ENCODE measurements around the gene DCST2. TPM values are rescaled to one million over a fixed set of nuclear protein-coding genes. Genes with fewer than 3 reads are reported as not detected.

Gene DCST2
- total RNA-seq, 2 donors from 2014 or later: 0.33 to 1.8 TPM

GRCh38 chr1:155023627-155024026 is 10.0 kb downstream of the DCST2 start:
- DNase-seq: no peak

DNA sequence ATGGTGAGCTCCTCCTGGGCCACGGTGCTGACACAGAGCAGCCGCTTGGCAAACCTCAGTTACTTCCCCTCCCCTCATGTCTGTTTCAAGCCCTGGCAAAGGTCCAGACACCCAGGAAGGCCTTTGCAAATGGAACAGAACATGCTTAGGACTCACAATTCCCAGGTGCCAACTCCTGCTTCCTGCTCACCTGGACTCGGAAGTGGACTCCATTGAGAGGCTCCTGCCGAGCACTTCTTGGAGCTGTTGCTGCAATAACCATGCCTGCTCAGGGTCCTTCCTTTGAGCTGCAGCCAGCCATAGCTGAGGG is 10.7 kb downstream of the DCST2 start:
- no peaks in the 10 kb centered on the region for H3K27me3 ChIP-seq
- H3K4me3 ChIP-seq: no peak overlapping the region
- H3K27ac ChIP-seq: peak overlapping the region in 2 of 4 donors; percentile 14 to 46
- intact Hi-C loops (cut with DNase I): no loop called here
- H3K36me3 ChIP-seq (replicated peaks in 1 of 2; ENCODE audit: insufficient read depth in 1 of 2, low read depth in 2 of 2): no peaks in the 10 kb centered on the region
- peaks cover 22% of the 10 kb centered on the region for H3K4me1 ChIP-seq
- H3K9me3 ChIP-seq: no peaks in the 10 kb centered on the region
- DNase-seq (peak in 3 of 4 donors; percentile 44 to 64 (median 49)), ATAC-seq (peak; percentile 10)
- WGBS, 2 donors: 31 to 34% methylated on average over 2 to 4 of the region's 4 CpGs
- no peak for TF ChIP-seq CTCF (IDR thresholded peaks at IDR 0.05)
- no peak for TF ChIP-seq POLR2A (IDR thresholded peaks at IDR 0.05)

More at GRCh38 chr1:155023627-155024026, 10.0 kb downstream of the DCST2 start:
- no peaks in the 10 kb centered on the region for H3K36me3 ChIP-seq (replicated peaks in 1 of 2; ENCODE audit: insufficient read depth in 1 of 2, low read depth in 2 of 2)
- no peak overlapping the region for H3K4me3 ChIP-seq
- intact Hi-C loops (cut with DNase I): no loop called here
- H3K9me3 ChIP-seq: no peaks in the 10 kb centered on the region
- WGBS, 2 donors: 74 to 76% methylated on average over 5 of the region's 5 CpGs
- ATAC-seq: no peak
- H3K4me1 ChIP-seq: peaks cover 17% of the 10 kb centered on the region
- no peak overlapping the region for H3K27ac ChIP-seq
- no peak for TF ChIP-seq CTCF (IDR thresholded peaks at IDR 0.05)
- no peak for TF ChIP-seq POLR2A (IDR thresholded peaks at IDR 0.05)
- H3K27me3 ChIP-seq: no peaks in the 10 kb centered on the region

- WGBS, 2 donors: 71 to 84% methylated on average over 8 of the region's 8 CpGs
- TF ChIP-seq CTCF (IDR thresholded peaks at IDR 0.05): no peak
- TF ChIP-seq POLR2A (IDR thresholded peaks at IDR 0.05): no peak
- H3K4me1 ChIP-seq: peaks cover 27% of the 10 kb centered on the region
- H3K9me3 ChIP-seq: no peaks in the 10 kb centered on the region
- H3K36me3 ChIP-seq (replicated peaks in 1 of 2; ENCODE audit: insufficient read depth in 1 of 2, low read depth in 2 of 2): no peaks in the 10 kb centered on the region
- no peaks in the 10 kb centered on the region for H3K27me3 ChIP-seq
- ATAC-seq (no peak), DNase-seq (no peak)
- H3K4me3 ChIP-seq: no peak overlapping the region
- H3K27ac ChIP-seq: peak overlapping the region in 2 of 4 donors; percentile 14 to 46
- intact Hi-C loops (cut with DNase I): no loop called here
These were observed 11.2 kb downstream of the DCST2 start for GRCh38 chr1:155022136-155022926.

DNA sequence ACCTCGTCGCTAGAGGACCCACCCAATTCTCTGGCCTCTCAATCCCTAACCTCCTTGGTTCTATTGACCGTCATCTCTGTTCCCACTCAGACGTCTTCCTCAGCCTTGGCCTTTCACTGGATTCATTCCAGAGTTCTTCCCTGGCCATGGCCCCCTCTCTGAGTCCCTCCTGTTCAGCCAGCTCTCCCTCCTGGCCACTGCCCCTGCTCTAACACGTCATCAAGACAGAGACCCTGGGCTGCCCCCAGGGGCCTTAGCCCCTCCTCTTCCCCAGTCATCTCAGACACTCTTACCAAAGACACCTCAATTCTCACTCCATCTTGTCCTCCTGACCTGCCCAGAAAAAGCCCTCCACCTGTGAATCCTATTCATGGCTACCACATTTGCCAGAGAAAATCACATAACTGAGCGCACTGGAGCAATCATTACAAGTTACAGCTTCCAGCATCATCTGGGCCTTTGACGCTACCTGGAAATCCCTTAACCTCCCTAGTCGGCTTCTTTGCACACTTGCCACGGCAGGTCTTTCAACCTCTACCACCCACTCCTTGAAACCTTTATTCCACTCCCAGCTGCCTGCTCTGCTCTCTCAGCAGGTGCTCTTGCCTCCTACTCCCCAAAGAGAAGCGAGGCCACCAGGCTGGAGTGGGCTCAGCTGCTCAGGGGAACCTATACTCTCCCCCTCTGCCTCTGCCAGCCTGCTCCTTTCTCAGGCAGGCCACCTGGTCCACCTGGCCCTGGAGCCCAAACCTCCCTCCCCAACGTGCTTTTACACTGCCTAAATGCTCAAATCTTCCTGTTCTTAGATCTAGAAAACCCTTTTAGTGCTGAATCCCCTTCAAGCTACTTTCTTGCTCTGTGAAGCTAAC is 14.0 kb downstream of the DCST2 start:
- H3K4me3 ChIP-seq: no peak overlapping the region
- intact Hi-C loops (cut with DNase I): no loop called here
- H3K36me3 ChIP-seq (replicated peaks in 1 of 2; ENCODE audit: insufficient read depth in 1 of 2, low read depth in 2 of 2): peaks cover 0 to 5% of the 10 kb centered on the region in 2 donors
- H3K9me3 ChIP-seq: no peaks in the 10 kb centered on the region
- no peak for ATAC-seq
- H3K27ac ChIP-seq: peak overlapping the region in 1 of 4 donors; percentile 8
- peaks cover 31% of the 10 kb centered on the region for H3K4me1 ChIP-seq
- DNase-seq: no peak
- 71 to 78% methylated on average over 11 of the region's 11 CpGs for WGBS, 2 donors
- no peak for TF ChIP-seq POLR2A (IDR thresholded peaks at IDR 0.05)
- no peak for TF ChIP-seq CTCF (IDR thresholded peaks at IDR 0.05)
- H3K27me3 ChIP-seq: no peaks in the 10 kb centered on the region

All from body of pancreas (tissue), 4 donors.